ENCODE results near the gene RBMS3. TPM values are rescaled to one million over a fixed set of nuclear protein-coding genes. Genes with fewer than 3 reads are reported as not detected.

RBMS3 gene
- total RNA-seq, 1 experiment from 2014 or later, result 0.42 TPM

DNA sequence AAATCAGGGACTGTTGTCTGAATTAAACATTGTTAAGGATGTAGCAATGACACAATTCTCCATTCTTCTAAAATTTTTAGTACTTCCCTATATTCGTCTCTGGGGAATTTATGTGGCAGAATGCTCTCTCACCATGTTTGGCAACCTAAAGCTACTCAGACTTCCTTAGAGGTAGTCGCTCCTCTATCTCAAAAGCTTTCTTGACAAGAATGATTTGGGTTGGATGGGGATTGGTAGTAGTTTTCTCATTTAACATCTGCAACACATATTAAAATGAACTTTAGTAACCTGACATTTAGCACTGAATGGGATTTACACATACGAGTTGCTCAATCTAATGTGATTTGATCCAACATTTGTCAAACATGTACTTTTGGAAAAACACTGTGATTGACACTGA is 233.3 kb downstream of the RBMS3 start:
- H3K27me3 ChIP-seq (ENCODE audit: insufficient read depth, low read length), result peaks cover 9% of the 10 kb centered on the region; the same call in 1 of the 2 replicates
- intact Hi-C loops (cut with micrococcal nuclease), result no loop called here
- BruUV-seq (replicated peaks), result no TSS peak
- no peak overlapping the region for H3K9ac ChIP-seq (ENCODE audit: low read length)
- ATAC-seq (no peak), DNase-seq (ENCODE audit: low read depth, low spot score) (no peak)
- H2AFZ ChIP-seq (ENCODE audit: low read depth, low read length, poor library complexity, severe bottlenecking), result no peak overlapping the region
- ChIA-PET RAD21 (ENCODE audit: low non-redundant PET in 1 of 2, low total read pairs in 2 of 2, uncharacterized antibody in 2 of 2, unreplicated experiment in 2 of 2) (no interaction called here), CTCF (no interaction called here), POLR2A (no interaction called here)
- H3K4me3 ChIP-seq (replicated peaks in 1 of 2; ENCODE audit: low read depth in 1 of 2, low read length in 2 of 2), result no peak overlapping the region
- H3K9me2 ChIP-seq (ENCODE audit: insufficient read depth), result no peaks in the 10 kb centered on the region
- H3K36me3 ChIP-seq (ENCODE audit: control insufficient read depth in 1 of 2, insufficient read depth in 2 of 2, low read length in 2 of 2), result no peaks in the 10 kb centered on the region
- TF ChIP-seq, protein P1, sequence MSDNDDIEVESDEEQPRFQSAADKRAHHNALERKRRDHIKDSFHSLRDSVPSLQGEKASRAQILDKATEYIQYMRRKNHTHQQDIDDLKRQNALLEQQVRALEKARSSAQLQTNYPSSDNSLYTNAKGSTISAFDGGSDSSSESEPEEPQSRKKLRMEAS (IDR thresholded peaks at IDR 0.05), result no peak
- TF ChIP-seq EZH2 (IDR thresholded peaks at IDR 0.05) (no peak), ELF1 (IDR thresholded peaks at IDR 0.05; ENCODE audit: borderline replicate concordance, low read depth) (no peak), CBX3 (IDR thresholded peaks at IDR 0.05; ENCODE audit: low read depth) (no peak), YY1 (IDR thresholded peaks at IDR 0.05; ENCODE audit: extremely low read depth, insufficient replicate concordance, low read depth, low read length) (no peak)
- TF ChIP-seq, protein P2, sequence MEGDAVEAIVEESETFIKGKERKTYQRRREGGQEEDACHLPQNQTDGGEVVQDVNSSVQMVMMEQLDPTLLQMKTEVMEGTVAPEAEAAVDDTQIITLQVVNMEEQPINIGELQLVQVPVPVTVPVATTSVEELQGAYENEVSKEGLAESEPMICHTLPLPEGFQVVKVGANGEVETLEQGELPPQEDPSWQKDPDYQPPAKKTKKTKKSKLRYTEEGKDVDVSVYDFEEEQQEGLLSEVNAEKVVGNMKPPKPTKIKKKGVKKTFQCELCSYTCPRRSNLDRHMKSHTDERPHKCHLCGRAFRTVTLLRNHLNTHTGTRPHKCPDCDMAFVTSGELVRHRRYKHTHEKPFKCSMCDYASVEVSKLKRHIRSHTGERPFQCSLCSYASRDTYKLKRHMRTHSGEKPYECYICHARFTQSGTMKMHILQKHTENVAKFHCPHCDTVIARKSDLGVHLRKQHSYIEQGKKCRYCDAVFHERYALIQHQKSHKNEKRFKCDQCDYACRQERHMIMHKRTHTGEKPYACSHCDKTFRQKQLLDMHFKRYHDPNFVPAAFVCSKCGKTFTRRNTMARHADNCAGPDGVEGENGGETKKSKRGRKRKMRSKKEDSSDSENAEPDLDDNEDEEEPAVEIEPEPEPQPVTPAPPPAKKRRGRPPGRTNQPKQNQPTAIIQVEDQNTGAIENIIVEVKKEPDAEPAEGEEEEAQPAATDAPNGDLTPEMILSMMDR (IDR thresholded peaks at IDR 0.05 in 2 of 3, conservative IDR thresholded peaks at IDR 0.05 in 1 of 3; ENCODE audit: borderline replicate concordance in 1 of 3, insufficient read depth in 1 of 3, low read depth in 2 of 3, low read length in 2 of 3), result no peak
- H4K20me1 ChIP-seq (ENCODE audit: insufficient read depth), result no peaks in the 10 kb centered on the region
- no peak overlapping the region for H3K4me2 ChIP-seq (ENCODE audit: low read length)
- H3K9me3 ChIP-seq (ENCODE audit: control insufficient read depth in 1 of 2, insufficient read depth in 1 of 2, low read depth in 1 of 2, low read length in 2 of 2), result no peaks in the 10 kb centered on the region
- H3K79me2 ChIP-seq (ENCODE audit: insufficient read depth, low read length), result no peaks in the 10 kb centered on the region
- H3K27ac ChIP-seq (ENCODE audit: low read depth, low read length), result no peak overlapping the region
- H3K4me1 ChIP-seq (ENCODE audit: control insufficient read depth in 1 of 2, insufficient read depth in 2 of 2, low read length in 2 of 2), result no peaks in the 10 kb centered on the region

DNA sequence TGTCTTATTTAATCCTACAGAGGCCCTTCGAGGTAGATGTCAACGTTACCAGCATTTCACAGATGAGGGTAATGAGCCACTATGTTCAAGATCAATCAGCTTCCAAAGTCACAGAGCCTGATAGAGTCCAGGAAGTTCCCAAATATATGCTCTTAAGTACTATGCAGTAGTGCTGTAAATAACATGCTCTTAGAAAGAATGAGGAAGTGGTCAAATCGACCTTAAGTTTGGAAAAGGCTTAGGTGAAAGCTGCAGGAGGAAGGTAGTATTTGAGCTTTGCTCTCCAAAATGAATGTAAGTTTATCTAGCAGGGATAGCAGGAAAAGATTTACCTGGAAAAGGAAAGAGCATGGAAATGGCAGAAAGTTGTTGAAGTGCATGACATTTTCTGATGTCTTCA is 234.0 kb downstream of the RBMS3 start:
- Histone ChIP-seq H3K27me3 (ENCODE audit: insufficient read depth, low read length) (peaks cover 9% of the 10 kb centered on the region; the same call in 1 of the 2 replicates), H4K20me1 (ENCODE audit: insufficient read depth) (no peaks in the 10 kb centered on the region), H3K9ac (ENCODE audit: low read length) (no peak overlapping the region), H3K4me1 (ENCODE audit: control insufficient read depth in 1 of 2, insufficient read depth in 2 of 2, low read length in 2 of 2) (no peaks in the 10 kb centered on the region), H3K36me3 (ENCODE audit: control insufficient read depth in 1 of 2, insufficient read depth in 2 of 2, low read length in 2 of 2) (no peaks in the 10 kb centered on the region), H3K9me3 (ENCODE audit: control insufficient read depth in 1 of 2, insufficient read depth in 1 of 2, low read depth in 1 of 2, low read length in 2 of 2) (no peaks in the 10 kb centered on the region), H3K9me2 (ENCODE audit: insufficient read depth) (no peaks in the 10 kb centered on the region), H3K79me2 (ENCODE audit: insufficient read depth, low read length) (no peaks in the 10 kb centered on the region), H3K4me3 (replicated peaks in 1 of 2; ENCODE audit: low read depth in 1 of 2, low read length in 2 of 2) (no peak overlapping the region), H2AFZ (ENCODE audit: low read depth, low read length, poor library complexity, severe bottlenecking) (no peak overlapping the region), H3K27ac (ENCODE audit: low read depth, low read length) (no peak overlapping the region), H3K4me2 (ENCODE audit: low read length) (no peak overlapping the region)
- DNase-seq (ENCODE audit: low read depth, low spot score), result no peak
- TF ChIP-seq FOSL1 (IDR thresholded peaks at IDR 0.05; ENCODE audit: low read depth) (no peak), SRF (IDR thresholded peaks at IDR 0.05; ENCODE audit: low read depth) (no peak), TCF7L2 (IDR thresholded peaks at IDR 0.05; ENCODE audit: borderline replicate concordance, extremely low read depth, insufficient read depth, insufficient read length) (no peak), ZFX (IDR thresholded peaks at IDR 0.05) (no peak), EZH2phosphoT487 (IDR thresholded peaks at IDR 0.05; ENCODE audit: borderline replicate concordance) (no peak)
- TF ChIP-seq, protein P3, sequence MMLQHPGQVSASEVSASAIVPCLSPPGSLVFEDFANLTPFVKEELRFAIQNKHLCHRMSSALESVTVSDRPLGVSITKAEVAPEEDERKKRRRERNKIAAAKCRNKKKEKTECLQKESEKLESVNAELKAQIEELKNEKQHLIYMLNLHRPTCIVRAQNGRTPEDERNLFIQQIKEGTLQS (IDR thresholded peaks at IDR 0.05), result no peak
- no TSS peak for BruUV-seq (replicated peaks)
- ChIA-PET CTCF (no interaction called here), POLR2A (no interaction called here), RAD21 (ENCODE audit: low non-redundant PET in 1 of 2, low total read pairs in 2 of 2, uncharacterized antibody in 2 of 2, unreplicated experiment in 2 of 2) (no interaction called here)
- intact Hi-C loops (cut with micrococcal nuclease), result loop anchor here (5.0 kb wide), 1 partner anchor 53 kb away; no protein-coding TSS in a partner anchor
- no peak for ATAC-seq

Measured in HCT116 (cell line).